ENCODE measurements around the gene MYH3.

DNA sequence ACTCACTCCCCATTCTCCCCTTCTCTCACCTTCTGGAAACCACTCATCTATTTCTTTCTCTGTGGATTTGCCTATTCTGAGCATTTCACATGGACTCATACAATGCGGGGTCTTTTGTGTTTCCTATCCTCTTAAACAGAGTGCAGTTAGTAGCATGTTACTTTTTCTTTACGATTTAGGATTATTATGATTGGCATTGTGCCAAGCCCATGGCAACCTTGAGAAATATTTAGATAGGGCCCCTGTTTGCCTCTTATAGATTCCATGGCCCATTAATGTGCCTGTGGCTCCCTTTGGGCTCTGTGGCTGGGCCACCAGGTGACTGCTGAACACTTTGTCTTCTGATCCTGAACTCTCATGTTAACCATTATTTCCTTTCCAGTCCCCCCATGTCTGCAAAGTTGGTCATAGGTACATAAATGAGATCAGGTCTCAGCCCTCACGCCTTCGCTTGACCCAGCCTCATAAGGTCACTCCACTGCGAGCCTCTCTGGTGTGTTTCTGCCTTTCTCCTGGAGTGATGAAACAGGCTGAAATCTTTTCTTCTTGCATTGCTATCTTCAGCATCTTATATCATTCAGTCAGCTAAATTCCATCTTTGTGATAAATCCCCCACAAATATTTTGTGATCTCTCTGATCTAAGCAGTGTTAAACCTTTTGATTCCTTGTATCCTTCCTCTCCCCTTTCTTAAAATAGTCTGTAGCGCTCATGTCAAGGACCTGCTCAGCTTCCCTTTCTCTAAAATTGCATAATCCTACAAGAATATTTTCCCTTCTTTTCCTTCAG is 44.0 kb downstream of the MYH3 start:
- TF ChIP-seq, protein P1, sequence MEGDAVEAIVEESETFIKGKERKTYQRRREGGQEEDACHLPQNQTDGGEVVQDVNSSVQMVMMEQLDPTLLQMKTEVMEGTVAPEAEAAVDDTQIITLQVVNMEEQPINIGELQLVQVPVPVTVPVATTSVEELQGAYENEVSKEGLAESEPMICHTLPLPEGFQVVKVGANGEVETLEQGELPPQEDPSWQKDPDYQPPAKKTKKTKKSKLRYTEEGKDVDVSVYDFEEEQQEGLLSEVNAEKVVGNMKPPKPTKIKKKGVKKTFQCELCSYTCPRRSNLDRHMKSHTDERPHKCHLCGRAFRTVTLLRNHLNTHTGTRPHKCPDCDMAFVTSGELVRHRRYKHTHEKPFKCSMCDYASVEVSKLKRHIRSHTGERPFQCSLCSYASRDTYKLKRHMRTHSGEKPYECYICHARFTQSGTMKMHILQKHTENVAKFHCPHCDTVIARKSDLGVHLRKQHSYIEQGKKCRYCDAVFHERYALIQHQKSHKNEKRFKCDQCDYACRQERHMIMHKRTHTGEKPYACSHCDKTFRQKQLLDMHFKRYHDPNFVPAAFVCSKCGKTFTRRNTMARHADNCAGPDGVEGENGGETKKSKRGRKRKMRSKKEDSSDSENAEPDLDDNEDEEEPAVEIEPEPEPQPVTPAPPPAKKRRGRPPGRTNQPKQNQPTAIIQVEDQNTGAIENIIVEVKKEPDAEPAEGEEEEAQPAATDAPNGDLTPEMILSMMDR (IDR thresholded peaks at IDR 0.05): no peak
- TF ChIP-seq EP300 (IDR thresholded peaks at IDR 0.05): no peak
- no peak for TF ChIP-seq POLR2AphosphoS5 (IDR thresholded peaks at IDR 0.05)
